Right kidney (tissue), 1 donor: ENCODE results near the gene BID.

Experiments
- DNase-seq: peaks from one replicate; pipeline ENCODE4 v3.0.0-alpha.2; 2016

The BID gene

DNA sequence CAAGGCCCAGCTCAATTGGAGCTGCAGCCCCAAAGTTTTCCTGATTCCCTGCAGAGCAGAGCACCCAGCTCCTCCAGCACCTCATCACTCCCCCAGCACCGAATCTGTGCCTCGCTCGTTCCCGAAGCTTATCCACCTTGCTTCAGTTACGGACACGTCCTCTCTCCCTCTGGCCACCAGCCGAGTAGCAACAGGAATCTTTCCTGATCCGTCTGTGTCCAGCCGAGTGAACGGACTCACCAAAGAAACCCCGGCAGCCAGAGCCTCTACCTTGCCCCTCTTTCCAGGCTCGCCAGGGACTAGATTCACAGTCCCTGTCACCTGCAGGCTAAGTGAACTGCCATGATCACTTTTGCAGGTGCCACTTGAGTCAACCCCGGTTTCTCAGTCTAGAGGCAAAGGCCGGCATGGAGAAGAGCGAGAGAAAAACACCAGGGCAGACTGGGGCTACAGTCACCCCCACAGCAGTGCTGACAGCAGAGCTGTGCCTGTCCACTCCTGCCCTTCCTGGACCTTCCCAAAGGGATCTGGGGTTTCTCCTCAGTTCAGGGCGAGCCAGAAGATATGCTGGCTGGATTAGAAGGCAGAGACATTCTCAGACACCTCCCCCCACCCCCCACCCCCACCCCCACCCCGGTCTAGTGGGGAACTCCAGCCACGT lies 32.3 kb downstream of the BID start:
- DNase-seq = no peak

DNA sequence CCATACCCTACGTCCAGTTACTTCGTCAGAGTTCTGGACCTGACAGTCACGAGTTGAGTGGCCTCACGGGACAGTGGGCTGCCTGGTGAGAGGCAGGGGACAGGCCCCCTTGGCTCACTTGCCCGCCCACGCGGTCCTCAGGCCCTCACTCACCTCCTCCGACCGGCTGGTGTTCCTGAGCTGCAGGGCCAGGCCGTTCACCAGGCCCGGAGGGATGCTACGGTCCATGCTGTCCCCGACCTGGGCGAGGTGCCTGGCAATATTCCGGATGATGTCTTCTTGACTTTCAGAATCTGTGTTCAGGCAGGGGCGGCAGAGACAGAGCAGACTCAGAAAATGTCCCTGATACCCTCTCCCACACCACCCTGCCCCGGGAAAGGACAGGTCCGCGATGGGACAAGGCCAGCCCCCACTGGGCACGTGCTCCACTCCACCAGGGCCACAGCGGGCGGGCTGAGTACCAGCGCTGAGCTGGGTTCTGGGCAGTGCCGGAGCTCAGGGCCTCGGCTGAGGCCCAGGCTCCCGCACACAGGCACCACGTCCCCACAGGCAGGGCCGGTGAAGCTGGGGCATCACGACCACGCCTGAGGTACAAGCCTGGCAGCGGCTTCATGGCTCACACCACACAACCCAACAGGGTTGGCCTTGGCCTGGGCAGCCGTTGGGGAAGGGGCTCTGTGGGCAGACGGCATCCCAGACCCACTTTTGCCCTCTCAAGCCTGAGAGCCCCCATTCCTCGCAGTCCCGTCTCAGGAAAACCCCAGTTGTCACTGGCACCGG lies 34.9 kb downstream of the BID start:
- DNase-seq = no peak

DNA sequence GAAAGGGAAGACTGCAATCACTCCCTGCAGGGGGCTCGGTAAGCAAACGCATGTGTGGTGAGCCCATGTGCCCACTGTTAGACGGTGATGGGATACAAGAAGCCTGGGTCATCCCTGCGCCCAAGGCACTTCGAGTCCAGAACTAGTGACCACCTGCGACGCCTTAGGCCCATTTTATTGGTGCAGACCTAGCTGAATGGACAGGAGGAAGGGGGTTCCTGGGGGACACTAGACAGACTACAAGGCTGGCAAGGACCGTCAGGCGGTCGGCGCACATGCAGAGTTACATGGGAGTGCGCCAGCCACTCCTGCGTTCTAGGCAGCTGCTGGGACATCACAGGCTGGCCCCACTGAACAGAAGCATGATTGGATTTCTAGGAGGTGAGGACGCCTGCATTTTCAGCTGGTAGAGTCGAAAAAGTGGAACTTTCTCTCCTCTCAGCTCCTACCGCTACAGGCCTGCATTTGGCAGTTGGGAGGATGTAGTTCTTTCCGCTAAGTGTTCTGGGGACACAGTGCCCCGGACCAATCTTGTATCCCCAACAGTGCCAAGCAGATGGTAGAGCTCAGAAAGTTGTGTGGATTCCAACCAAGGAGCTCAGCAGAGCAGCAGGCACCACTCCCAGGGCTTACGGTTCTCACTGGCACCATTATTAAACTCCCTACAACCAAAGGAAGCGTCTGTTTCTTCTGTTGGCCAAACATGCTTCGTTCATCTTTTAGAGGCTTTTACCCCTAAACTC lies 35.7 kb downstream of the BID start:
- DNase-seq = no peak

DNA sequence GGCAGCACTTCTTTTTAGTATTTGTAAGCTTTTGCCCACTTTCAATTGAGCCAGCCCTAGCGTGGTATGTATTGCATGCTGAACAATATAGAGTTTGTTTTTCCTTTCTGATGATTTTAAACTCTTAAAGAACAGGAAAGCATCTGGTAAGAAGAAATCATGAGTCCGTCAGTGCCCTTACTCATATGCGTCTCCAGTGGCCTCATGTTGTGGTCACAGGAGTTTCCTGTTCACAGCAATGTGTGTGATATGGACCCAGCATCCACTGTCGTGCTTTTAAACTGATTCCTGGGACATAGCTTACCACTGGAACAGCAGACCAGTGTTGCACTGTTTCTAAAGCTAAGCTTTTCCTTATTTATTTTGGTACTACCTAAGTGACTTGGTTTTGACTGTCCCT lies 40.1 kb downstream of the BID start:
- no peak for DNase-seq

DNA sequence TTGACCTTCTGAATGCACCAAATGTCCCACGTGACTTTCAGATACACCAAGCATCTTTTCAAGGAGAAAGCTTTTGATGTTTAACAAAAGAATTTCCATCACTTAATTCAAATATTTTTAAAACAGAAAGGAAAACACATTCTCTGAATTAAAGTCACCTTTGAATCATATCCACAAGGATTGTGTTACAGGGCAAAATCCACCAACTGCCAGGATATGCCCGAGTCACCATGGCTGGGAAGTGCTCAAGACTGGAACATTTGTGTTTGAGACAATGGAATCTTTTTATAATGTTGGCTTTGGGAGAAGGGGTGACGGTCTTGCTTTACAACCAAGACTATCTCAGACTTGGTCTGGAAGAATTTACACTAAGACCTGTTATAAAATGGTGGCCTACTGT lies 40.8 kb downstream of the BID start:
- DNase-seq = no peak

DNA sequence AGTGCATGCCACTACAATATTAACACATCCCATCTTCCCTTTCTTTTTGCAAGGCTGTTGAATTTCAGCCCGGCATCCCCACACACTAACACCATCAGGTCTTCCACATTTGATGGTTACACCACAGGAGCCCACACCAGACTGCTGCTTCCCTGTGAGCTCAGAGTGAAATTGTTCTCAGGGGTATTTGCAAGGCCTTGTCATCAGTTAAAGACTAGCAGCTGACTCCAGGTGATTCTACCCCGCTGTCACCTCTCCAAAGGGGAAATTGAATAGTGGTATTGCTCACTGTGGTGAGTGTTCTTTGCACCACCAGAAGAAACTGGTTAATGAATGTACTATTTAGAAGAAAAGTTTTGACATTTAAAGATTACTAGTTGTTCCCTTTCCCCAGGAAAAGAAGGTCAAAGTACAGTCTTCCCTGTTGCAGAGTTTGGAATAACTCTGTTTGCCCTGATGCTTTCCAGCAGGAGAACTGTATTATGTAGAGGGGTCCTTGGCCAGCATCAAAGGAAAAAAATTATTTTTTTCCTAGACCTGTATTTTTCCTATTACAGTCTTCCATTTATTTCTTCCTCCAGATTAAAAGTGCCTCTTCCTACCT lies 41.9 kb downstream of the BID start:
- no peak for DNase-seq

DNA sequence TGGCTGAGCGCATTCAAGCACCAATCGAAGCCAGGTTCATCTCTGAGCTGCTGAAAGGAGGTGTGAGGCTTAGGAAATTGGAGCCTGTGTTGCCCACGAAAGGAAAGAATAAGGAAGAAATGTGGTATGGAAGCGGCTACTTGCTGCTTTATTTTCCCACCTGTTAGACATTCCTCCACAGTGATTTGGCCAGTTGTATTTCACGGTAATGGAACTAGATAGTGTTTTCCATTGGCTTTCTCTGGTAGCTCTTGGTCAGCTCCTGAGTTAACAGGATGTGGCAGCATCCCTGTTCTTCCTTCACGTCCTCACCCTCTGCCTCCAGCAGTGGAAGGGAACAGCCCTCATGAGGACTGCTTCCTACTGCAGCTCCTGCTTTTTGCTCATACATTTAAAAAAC lies 44.7 kb downstream of the BID start:
- no peak for DNase-seq

DNA sequence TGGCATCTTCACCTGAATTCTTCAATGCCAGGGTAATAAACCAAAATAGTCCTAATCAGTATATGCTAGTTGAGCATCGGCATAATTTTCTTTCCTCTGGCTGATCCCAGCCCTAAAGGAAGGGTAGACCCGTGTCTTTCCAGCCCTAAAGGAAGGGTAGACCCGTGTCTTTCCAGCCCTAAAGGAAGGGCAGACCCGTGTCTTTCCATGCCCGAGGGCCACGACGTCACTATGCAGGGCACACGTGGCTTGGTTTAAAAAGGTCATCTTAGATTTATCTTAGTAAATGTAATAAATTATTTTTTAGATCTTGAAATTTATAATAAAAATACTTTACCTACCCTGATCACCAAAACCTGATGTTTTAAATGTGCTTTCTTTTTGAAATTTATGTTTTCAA lies 45.5 kb downstream of the BID start:
- no peak for DNase-seq

DNA sequence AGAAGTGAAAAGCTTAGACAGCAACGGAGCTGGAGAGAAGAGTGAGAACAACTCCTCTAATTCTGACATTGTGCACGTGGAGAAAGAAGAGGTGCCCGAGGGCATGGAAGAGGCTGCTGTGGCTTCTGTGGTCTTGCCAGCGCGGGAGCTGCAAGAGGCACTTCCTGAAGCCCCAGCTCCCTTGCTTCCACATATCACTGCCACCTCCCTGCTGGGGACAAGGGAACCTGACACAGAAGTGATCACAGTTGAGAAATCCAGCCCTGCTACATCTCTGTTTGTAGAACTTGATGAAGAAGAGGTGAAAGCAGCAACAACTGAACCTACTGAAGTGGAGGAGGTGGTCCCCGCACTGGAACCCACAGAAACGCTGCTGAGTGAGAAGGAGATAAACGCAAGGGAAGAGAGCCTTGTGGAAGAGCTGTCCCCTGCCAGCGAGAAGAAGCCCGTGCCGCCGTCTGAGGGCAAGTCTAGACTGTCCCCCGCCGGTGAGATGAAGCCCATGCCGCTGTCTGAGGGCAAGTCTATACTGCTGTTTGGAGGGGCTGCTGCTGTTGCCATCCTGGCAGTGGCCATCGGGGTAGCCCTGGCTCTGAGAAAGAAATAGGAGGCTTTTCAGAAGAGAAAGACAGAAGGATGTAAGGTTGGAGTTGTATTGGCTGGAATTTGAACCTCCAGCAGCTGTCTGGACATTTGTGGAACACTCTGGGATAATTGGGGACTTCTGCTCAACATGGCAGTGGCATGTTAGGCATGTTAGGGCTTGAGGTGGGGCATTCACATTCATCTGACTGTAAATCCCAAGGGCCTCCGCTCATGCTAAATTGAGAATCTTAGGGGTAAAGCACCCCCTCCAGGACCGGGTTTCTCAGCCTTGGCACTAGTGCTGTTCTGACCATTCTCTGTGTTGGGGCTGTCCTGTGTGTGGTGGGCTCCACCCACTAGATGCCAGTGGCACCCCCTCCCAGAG lies 47.1 kb downstream of the BID start:
- no peak for DNase-seq

DNA sequence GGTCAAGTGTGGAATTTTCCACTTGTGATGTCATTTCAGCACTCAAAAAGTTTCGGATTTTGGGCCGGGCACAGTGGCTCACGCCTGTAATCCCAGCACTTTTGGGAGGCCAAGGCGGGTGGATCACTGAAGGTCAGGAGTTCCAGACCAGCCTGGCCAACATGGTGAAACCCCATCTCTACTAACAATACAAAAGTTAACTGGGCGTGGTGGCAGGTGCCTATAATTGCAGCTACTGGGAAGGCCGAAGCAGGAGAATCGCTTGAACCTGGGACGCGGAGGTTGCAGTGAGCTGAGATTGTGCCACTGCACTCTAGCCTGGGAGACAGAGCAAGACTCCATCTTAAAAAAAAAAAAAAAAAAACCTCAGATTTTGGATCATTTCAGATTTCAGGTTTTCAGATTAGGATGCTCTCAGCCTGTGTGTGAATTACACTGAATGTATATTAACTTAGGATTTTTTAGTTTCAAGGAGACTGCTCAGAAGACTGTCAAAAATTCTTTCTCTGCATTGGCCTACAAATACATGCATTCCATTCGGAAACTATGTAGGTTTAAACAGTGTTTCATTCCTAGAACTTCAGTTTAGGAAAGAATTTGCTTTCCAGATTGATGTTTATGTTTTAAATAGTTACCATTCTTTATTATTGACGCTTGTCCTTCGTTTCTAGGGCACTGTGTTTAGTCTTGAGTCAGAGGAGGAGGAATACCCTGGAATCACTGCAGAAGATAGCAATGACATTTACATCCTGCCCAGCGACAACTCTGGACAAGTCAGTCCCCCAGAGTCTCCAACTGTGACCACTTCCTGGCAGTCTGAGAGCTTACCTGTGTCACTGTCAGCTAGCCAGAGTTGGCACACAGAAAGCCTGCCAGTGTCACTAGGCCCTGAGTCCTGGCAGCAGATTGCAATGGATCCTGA lies 48.0 kb downstream of the BID start:
- DNase-seq = no peak

DNA sequence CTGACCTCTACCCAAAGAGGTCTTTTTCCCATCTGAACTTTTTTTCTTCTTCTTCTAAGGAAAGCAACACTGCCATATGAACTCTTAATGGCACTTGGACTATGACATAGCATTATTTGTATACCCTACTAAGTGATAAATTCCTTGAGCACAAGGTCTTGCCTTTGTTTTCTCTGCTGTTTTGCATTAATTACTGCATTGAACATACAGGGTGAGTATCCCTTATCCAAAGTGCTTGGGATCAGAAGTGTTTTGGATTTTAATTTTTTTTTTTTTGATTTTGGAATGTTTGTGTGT lies 48.8 kb downstream of the BID start:
- no peak for DNase-seq

DNA sequence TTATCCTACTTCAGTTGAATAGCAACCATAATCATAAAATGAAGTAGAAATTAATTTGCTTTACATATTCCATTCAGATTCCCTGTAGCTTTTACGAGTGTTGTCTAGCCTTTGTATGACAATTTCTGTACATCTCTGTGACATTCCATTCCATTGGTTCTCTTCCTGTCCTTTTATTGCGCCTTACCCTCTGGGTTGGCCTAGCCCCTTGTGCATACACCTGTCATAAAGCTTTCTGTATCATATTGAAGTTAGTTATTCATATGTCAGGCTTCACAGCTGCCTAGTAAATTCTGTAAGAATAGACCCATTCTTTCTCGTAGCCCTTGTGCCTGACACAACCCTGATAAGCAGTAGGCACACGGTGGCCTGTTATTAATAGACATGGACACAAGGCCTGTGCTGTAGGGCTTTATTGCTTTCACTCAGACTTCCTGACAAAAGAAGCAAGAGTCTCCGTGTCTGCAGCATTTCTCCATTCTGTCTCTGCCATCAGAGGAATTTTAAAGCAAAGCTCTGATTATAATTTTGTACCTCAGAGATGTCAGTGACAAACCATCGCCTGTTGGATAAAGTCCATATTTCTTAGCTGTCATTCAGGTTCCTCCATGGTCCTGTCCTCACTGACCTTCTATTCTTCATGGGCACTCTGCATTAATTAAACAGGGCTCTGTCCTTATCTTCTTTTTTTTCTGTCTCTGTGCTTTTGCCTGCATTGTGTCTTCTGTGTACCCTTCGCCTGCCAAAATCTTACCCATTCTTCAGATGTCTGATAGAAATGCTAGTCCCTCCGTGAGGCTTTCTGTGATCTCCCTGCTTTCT lies 49.4 kb downstream of the BID start:
- DNase-seq = no peak

DNA sequence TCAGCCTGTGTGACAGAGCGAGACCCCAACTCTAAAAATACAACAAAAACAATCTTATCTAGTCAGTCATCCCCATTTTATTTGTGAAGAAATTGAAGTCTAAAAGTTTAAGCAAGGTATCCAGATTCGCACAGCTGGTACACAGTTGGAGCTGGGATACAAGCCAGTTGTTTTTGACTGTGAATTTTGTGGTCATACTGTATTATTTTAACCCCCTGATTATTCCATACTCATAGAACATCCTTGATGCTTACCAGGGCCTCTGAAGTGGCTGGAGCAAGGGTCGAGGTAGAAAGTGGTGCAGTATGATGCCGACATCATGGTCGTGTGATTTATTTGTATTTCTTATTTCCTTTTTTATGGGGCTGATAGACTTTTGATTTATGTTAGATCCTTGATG lies 50.0 kb downstream of the BID start:
- DNase-seq = no peak

DNA sequence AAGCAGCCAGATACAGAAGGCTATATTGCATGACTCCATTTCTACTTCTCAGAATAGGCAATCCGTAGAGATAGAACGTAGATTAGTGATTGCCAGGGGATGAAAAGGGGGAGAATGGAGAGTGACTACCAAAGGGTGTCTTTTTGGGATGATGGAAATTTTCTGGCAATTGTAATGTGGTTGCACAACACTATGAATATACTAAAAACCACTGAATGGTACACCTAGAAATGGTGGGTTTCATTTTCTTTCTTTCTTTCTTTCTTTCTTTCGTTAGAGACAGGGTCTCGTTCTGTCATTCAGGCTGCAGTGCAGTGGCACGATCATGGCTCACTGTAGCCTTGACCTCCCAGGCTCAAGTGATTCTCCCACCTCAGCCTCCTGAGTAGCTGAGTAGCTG lies 54.4 kb downstream of the BID start:
- DNase-seq = no peak

DNA sequence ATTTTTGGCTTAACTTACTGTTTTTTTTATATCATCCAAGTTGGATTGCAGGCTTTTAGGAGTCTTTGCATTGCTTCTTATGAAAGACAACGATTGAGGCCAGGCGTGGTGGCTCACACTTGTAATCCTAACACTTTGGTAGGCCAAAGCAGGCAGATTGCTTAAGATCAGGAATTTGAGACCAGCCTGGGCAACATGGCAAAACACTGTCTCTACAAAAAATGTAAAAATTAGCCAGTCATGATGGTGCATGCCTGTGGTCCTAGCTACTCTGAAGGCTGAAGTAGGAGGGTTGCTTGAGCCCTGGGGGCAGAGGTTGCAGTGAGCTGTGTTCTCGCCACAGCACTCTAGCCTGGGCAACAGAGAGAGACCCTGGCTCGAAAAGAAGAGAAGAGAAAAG lies 56.6 kb downstream of the BID start:
- no peak for DNase-seq

DNA sequence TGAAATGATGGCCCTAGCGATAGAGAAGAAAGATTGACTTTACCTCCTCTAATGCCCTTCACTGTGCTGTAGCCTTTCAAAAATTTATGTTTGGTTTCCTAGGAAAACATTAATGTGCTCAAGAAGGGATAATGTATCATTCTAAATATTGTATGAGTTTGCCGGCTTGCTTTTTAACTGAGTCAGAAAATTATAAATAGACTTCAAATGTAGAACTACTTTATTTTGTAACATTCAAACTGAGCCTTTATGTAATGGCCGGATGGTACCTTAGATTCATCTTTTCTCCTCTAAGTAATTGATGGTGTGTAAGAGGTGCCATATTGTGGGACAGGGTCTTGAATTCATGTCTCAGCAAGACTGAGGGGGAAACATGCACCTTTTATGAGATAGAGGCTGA lies 57.7 kb downstream of the BID start:
- no peak for DNase-seq

DNA sequence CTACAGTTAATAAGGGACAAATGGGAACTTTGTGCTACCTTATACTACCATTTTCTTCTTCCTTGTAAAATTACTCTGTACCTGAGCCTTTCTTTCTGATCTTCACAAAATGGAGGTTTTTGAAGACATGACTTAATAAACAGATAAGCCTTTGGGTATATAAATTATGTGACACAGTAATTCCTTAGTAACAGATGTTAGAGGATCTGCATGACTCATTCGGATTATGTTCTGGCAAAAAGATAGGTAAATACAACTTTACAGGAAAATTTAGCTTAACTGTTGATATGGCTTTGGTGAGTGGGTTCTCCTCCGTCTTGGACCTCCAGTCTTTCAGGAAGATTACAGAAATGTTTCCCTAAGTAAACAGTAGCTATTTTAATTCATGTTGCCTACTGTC lies 61.8 kb downstream of the BID start:
- no peak for DNase-seq

DNA sequence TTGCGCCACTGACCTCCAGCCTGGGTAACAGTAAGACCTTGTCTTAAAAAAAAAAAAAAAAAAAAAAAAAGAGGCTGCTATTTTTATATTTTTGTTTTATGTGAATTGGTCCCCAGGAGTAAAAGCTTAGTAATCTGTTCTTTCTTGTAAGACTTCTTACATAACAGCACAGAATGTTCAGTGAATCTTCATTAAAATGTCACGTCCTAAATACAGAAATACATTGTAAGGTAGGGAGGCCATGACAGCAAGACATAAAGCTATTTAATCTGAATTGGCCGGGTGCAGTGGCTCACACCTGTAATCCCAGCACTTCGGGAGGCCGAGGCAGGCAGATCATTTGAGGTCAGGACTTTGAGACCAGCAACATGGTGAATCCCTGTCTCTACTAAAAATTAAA lies 64.2 kb downstream of the BID start:
- DNase-seq = no peak

DNA sequence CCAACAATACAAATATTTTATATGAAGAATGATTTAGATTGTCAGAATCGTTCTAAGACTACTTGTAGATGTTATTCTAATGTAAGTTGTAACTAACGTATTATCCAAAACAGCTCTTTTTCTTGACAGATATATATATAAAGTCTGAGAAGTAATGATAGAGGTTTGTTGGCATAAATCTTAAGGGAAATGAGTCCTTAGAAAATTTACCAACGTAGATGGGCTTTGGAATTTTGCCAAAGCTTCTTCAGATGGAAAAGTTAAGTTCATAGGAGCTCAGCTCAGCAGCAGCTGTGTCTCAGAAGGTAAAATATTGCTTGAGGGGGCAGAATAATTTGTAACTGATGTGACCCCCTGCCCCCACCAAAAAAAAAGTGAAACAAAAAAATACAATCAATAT lies 66.7 kb downstream of the BID start:
- no peak for DNase-seq

DNA sequence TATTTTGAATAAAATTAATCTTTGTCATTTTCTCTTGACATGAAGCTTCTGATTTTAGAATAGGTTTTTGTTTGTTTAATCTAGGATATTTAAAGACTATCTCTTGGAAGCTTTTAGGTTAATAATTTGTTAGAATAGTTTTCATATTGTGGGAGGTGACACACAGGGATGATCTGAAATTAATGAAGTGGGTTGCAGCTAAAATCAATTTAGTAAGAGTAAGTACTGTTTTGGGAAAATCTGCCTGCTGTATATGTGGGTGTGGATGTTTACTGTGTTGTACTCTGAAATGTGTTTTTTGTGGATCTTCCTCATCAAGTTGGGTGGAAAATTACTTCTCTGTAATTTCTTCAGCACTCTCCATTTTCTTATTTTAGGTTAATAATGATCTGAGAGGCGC lies 67.3 kb downstream of the BID start:
- DNase-seq = no peak
